Measurements from ENCODE around the gene RPS15A.
A peak's percentile ranks its signal among the peaks of the same experiment; 100 is the strongest.
"Not testable (repeated sequence)": the region's sequence is repeated elsewhere in the genome, so short reads cannot be mapped to it uniquely, and the experiment has no call there.

Gene RPS15A

DNA sequence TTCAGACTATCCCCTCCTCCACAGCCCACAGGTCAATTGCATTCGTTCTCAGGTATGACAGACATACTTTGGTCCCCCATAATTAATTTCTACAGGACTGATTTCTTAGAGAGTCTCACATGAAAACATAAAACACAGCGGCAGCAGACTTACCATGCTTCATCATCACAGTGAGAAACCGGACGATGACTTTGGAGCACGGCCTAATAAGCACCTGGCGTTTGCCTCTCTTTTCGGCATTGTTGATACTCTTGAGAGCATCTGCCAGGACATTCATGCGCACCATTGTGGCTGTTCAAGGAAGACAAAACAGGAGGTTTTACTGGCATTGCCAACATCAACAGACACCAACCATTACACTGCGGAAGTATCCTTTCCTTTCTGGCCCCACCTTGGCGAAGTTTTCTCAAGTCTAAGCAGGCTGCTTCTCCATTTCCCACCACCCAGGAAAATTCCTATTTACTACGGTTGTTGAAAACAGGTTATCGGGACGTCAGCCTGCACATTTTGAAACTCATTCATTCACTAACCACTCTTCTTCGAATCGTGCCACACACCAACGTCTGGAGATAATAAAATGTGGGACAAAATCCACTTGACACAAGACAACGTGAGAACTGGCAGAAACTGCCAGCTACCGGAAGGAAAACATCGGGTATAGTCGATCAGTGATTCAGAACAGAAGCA lies 1.2 kb downstream of the RPS15A start:
- in situ Hi-C loops (cut with HindIII; ENCODE audit: low sequenced_read_pairs): no loop called here
- H3K4me3 ChIP-seq (ENCODE audit: low read depth, low read length): peak overlapping the region; percentile 98

GRCh38 chr16:18784917-18785623 lies 5.1 kb downstream of the RPS15A start:
- H3K4me3 ChIP-seq (ENCODE audit: low read depth, low read length): peak overlapping the region; percentile 9
- DNase-seq (ENCODE audit: low read depth): no peak
- in situ Hi-C loops (cut with HindIII; ENCODE audit: low sequenced_read_pairs): no loop called here
- TF ChIP-seq, protein P1, sequence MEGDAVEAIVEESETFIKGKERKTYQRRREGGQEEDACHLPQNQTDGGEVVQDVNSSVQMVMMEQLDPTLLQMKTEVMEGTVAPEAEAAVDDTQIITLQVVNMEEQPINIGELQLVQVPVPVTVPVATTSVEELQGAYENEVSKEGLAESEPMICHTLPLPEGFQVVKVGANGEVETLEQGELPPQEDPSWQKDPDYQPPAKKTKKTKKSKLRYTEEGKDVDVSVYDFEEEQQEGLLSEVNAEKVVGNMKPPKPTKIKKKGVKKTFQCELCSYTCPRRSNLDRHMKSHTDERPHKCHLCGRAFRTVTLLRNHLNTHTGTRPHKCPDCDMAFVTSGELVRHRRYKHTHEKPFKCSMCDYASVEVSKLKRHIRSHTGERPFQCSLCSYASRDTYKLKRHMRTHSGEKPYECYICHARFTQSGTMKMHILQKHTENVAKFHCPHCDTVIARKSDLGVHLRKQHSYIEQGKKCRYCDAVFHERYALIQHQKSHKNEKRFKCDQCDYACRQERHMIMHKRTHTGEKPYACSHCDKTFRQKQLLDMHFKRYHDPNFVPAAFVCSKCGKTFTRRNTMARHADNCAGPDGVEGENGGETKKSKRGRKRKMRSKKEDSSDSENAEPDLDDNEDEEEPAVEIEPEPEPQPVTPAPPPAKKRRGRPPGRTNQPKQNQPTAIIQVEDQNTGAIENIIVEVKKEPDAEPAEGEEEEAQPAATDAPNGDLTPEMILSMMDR (IDR thresholded peaks at IDR 0.05; ENCODE audit: low read depth, low read length, missing control alignments): no peak

More for the DNA sequence above, 1.2 kb downstream of the RPS15A start:
- TF ChIP-seq, protein P1 (IDR thresholded peaks at IDR 0.05; ENCODE audit: low read depth, low read length, missing control alignments): no peak
- DNase-seq (ENCODE audit: low read depth): no peak

- TF ChIP-seq, protein P1 (IDR thresholded peaks at IDR 0.05; ENCODE audit: low read depth, low read length, missing control alignments): no peak
- H3K4me3 ChIP-seq (ENCODE audit: low read depth, low read length): no peak overlapping the region
- no peak for DNase-seq (ENCODE audit: low read depth)
- in situ Hi-C loops (cut with HindIII; ENCODE audit: low sequenced_read_pairs): no loop called here
These were observed 6.4 kb downstream of the RPS15A start for GRCh38 chr16:18783430-18784341.

GRCh38 chr16:18782697-18783429 lies 7.3 kb downstream of the RPS15A start:
- TF ChIP-seq, protein P1 (IDR thresholded peaks at IDR 0.05; ENCODE audit: low read depth, low read length, missing control alignments): no peak
- in situ Hi-C loops (cut with HindIII; ENCODE audit: low sequenced_read_pairs): no loop called here
- DNase-seq (ENCODE audit: low read depth): no peak
- H3K4me3 ChIP-seq (ENCODE audit: low read depth, low read length): no peak overlapping the region

DNA sequence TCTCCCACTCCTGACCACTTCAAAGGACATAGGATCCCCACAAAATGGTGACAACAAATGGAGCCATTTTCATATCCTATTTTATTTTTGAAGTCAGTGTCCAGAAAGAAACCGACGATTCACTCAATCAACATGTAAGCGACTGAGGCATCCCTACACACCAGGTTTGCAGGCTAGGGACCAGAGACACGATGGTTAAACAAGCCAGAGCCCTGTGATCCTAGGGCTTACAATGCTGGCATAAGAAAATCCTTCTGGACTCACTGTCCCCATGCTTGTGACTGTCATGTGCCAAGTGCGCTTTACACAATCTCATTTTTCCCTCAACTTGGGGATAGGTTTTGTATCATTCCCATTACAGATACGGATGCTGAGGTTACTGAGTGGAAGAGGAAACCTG lies 8.9 kb downstream of the RPS15A start:
- in situ Hi-C loops (cut with HindIII; ENCODE audit: low sequenced_read_pairs); DNase-seq (ENCODE audit: low read depth); H3K4me3 ChIP-seq (ENCODE audit: low read depth, low read length): not testable (repeated sequence)

DNA sequence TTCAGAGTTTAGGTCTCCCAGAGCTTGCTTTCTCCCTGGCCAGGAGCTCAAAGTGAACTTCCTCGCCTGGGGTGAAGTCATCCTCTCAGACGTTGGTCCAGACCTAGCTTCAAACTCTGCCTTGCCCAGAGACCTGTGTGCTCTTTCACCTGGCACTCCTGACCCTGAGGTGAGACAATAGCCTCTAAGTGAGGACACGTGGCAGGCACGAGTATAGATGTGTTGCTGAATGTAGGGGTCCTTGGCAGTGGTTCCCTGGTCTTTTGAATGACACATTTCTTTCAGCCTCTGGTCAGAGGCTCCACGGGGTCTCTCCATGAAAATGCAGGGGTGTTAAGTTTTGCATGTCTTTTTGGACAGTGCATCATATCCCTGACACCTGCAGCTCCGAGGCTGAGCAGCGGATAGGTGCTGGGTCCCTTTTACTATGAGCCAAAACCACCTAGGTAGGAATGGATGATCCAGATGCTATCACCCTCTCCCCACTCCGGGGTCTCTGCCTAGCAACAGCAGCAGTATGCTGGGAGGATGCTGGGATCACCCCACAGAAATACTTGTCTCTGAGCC lies 9.6 kb downstream of the RPS15A start:
- in situ Hi-C loops (cut with HindIII; ENCODE audit: low sequenced_read_pairs); H3K4me3 ChIP-seq (ENCODE audit: low read depth, low read length); DNase-seq (ENCODE audit: low read depth): not testable (repeated sequence)

DNA sequence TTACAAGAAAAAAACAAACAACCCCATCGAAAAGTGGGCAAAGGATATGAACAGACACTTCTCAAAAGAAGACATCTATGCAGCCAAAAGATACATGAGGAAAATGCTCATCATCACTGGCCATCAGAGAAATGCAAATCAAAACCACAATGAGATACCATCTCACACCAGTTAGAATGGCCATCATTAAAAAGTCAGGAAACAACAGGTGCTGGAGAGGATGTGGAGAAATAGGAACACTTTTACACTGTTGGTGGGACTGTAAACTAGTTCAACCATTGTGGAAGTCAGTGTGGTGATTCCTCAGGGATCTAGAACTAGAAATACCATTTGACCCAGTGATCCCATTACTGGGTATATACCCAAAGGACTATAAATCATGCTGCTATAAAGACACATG lies 12.5 kb downstream of the RPS15A start:
- DNase-seq (ENCODE audit: low read depth); H3K4me3 ChIP-seq (ENCODE audit: low read depth, low read length); in situ Hi-C loops (cut with HindIII; ENCODE audit: low sequenced_read_pairs): not testable (repeated sequence)

DNA sequence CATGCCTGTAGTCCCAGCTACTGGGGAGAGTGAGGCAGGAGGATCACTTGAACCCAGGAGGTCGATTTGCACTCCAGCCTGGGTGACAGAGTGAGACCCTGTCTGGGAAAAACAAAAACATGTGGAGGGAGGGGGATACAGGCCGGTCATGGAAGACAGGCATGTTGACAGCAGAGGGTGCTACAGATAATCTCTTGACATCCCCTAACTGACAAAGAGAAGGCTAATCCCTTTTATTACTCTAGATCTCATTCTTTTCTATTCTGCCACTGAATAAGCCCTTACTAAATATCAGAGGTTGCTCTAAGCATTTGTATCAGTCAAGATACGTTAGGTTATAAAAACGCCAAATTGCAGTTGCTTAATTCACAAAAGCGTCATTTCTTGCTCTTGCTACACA lies 13.8 kb downstream of the RPS15A start:
- in situ Hi-C loops (cut with HindIII; ENCODE audit: low sequenced_read_pairs); DNase-seq (ENCODE audit: low read depth); H3K4me3 ChIP-seq (ENCODE audit: low read depth, low read length): not testable (repeated sequence)

DNA sequence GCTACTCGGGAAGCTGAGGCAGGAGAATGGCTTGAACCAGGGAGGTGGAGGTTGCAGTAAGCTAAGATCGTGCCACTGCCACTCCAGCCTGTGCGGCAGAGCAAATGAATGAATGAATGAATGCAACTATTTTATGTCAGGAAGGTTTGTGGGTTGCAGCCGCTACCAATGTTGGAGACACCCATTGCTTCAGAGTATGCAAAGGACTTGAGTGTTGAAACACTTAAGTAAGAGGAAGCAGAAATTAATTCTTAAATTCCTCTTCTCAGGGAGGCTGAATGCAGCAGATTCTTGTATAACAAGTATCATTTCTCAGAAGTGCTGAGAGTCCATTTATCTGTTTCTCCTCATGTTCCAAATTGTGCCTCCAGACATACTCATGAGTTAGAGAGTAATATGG lies 15.5 kb downstream of the RPS15A start:
- DNase-seq (ENCODE audit: low read depth); in situ Hi-C loops (cut with HindIII; ENCODE audit: low sequenced_read_pairs); H3K4me3 ChIP-seq (ENCODE audit: low read depth, low read length): not testable (repeated sequence)

DNA sequence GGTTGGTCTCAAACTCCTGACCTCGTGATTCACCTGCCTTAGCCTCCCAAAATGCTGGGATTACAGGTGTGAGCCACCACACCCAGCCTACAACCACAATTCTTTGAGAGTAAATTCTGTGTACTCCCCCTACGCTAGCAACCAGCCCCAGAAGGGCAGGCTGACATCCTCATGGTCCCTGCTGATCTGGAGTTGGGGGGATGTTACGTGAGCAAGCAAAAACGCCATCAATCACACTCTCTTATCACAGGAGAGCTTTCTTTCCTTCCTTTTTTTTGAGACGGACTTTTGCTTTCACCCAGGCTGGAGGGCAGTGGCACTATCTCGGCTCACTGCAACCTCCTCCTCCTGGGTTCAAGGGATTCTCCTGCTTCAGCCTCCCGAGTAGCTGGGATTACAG lies 18.0 kb downstream of the RPS15A start:
- DNase-seq (ENCODE audit: low read depth); H3K4me3 ChIP-seq (ENCODE audit: low read depth, low read length); in situ Hi-C loops (cut with HindIII; ENCODE audit: low sequenced_read_pairs): not testable (repeated sequence)

DNA sequence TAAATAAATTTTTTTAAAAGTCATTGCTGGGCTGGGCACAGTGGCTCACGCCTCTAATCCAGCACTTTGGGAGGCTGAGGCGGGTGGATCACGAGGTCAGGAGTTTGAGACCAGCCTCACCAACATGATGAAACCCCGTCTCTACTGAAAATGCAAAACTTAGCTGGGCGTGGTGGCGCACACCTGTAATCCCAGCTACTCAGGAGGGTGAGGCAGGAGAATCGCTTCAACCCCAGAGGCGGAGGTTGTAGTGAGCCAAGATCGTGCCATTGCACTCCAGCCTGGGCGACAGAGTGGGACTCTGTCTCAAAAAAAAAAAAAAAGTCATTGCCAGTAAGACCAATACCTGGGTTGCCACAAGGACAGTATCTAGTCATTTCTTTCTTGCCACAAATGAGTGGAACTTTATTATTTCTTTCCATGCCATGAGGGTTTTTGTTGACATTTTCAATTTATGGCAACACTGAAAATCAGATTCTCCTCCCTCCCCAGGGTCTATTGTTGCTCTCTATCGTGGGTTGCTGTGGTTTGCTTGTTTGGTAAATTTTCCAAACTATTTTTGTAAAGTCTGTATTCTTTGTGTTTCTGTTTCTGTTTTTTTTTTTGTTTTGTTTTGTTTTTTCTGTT lies 19.7 kb downstream of the RPS15A start:
- H3K4me3 ChIP-seq (ENCODE audit: low read depth, low read length); in situ Hi-C loops (cut with HindIII; ENCODE audit: low sequenced_read_pairs); DNase-seq (ENCODE audit: low read depth): not testable (repeated sequence)

Data from astrocyte of the cerebellum (primary cell).